Measurements from ENCODE around the gene RHBDL3. TPM values are rescaled to one million over a fixed set of nuclear protein-coding genes. Genes with fewer than 3 reads are reported as not detected.

Gene RHBDL3
- total RNA-seq, 1 experiment from 2014 or later = not detected

DNA sequence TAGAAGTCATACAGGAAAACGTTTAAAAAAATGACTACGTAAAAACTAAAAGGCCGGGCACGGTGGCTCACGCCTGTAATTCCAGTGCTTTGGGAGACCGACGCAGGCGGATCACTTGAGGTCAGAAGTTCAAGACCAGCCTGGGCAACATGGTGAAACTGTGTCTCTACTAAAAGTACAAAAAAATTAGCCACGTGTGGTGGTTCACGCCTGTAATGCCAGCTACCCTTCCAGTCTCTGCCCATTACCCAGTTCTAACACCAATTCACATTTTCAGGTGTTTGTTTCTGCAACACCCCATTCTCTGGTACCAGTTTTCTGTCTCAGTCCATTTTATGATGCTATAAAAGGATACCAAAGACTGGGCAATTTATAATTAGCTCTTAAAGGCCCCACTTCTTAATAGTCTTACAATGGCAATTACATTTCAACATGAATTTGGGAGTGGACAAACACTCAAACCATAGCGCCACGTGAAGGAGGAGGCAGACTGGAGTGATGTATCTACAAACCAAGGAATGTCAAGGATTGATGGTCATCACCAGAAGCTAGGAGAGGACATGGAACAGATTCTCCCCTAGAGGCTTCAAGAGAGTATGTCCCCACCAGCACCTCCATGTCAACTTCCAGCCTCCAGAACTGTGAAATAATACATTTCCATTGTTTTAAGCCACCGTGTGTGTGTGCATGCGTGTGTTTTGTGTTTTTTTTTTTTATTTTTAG is 77.1 kb downstream of the RHBDL3 start:
- no peaks in the 10 kb centered on the region for H3K27me3 Mint-ChIP-seq (ENCODE audit: insufficient read depth, unreplicated experiment)
- CTCF ChIA-PET = interaction anchor here (0.7 to 1.5 kb wide), 3 partner anchors 89 to 1438 kb away, joined by 3 to 4 read pairs (median 3); no protein-coding TSS in a partner anchor
- H3K9me3 Mint-ChIP-seq (ENCODE audit: unreplicated experiment) = no peaks in the 10 kb centered on the region
- DNase-seq (ENCODE audit: unreplicated experiment) = no peak
- peak overlapping the region; percentile 93 for H3K27ac Mint-ChIP-seq (ENCODE audit: low read depth, unreplicated experiment)
- TF ChIP-seq, protein P1, sequence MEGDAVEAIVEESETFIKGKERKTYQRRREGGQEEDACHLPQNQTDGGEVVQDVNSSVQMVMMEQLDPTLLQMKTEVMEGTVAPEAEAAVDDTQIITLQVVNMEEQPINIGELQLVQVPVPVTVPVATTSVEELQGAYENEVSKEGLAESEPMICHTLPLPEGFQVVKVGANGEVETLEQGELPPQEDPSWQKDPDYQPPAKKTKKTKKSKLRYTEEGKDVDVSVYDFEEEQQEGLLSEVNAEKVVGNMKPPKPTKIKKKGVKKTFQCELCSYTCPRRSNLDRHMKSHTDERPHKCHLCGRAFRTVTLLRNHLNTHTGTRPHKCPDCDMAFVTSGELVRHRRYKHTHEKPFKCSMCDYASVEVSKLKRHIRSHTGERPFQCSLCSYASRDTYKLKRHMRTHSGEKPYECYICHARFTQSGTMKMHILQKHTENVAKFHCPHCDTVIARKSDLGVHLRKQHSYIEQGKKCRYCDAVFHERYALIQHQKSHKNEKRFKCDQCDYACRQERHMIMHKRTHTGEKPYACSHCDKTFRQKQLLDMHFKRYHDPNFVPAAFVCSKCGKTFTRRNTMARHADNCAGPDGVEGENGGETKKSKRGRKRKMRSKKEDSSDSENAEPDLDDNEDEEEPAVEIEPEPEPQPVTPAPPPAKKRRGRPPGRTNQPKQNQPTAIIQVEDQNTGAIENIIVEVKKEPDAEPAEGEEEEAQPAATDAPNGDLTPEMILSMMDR (IDR thresholded peaks at IDR 0.05; ENCODE audit: unreplicated experiment) = no peak
- H3K4me3 Mint-ChIP-seq (ENCODE audit: unreplicated experiment) = peak overlapping the region; percentile 98
- intact Hi-C loops (cut with micrococcal nuclease) = no loop called here
- H3K36me3 Mint-ChIP-seq (ENCODE audit: insufficient read depth, unreplicated experiment) = peaks cover 27% of the 10 kb centered on the region
- POLR2A ChIA-PET = interaction anchor here (0.8 to 3.6 kb wide), 6 partner anchors 9 to 819 kb away, joined by 3 to 56 read pairs (median 6); partner anchors contain the start of genes PSMD11, UTP6 and ZNF207
- BruUV-seq (replicated peaks) = no TSS peak
- peaks cover 10% of the 10 kb centered on the region for H3K4me1 Mint-ChIP-seq (ENCODE audit: insufficient read depth, unreplicated experiment)

DNA sequence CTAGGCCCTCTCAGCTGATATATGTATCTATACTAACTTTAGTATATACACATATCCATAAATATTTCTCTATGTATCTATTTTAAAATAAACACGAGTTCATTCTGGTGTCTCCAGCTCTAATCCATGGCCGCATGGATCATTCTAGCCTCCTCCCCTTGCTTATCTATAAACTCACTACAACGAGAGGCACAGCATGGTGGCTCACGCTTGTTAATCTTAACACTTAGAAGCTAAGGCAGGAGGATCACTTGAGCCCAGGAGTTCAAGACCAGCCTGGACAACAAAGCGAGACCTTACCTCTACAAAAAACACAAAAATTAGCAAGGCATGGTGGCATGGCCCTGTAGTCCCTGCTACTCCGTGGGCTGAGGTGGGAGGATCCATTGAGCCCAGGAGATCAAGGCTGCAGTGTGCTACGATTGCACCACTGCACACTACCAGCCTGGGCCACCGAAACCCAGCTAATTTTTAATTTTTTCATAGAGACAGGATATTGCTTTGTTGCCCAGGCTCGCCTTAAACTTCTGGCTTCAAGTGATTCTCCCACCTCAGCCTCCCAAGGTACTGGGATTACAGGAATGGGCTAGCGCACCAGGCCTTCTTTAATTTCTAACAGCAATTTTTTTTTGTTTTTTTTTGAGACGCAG is 80.4 kb downstream of the RHBDL3 start:
- POLR2A ChIA-PET = no interaction called here
- Mint-ChIP-seq H3K4me3 (ENCODE audit: unreplicated experiment) (no peak overlapping the region), H3K36me3 (ENCODE audit: insufficient read depth, unreplicated experiment) (peaks cover 14% of the 10 kb centered on the region), H3K27ac (ENCODE audit: low read depth, unreplicated experiment) (no peak overlapping the region), H3K4me1 (ENCODE audit: insufficient read depth, unreplicated experiment) (peaks cover 9% of the 10 kb centered on the region), H3K9me3 (ENCODE audit: unreplicated experiment) (no peaks in the 10 kb centered on the region), H3K27me3 (ENCODE audit: insufficient read depth, unreplicated experiment) (no peaks in the 10 kb centered on the region)
- CTCF ChIA-PET = interaction anchor here (0.6 to 0.7 kb wide), 2 partner anchors 13 to 117 kb away, joined by 3 read pairs; no protein-coding TSS in a partner anchor
- no TSS peak for BruUV-seq (replicated peaks)
- intact Hi-C loops (cut with micrococcal nuclease) = no loop called here
- DNase-seq (ENCODE audit: unreplicated experiment) = no peak
- TF ChIP-seq, protein P1 (IDR thresholded peaks at IDR 0.05; ENCODE audit: unreplicated experiment) = no peak

DNA sequence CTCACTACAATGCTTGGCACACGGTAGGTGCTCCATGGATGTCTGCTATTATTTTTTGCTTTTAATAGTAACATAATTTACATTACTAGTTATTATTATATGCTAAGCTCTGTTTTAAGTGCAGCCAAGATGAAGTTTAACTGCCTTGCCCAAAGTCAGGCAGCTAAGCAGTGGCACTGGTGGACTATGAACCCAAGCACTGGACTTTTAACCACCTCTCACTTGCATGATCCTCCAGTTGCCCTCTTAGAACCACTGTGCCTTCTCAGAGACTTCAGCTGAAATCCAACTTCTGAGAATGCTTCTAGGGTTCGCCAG is 82.8 kb downstream of the RHBDL3 start:
- TF ChIP-seq, protein P1 (IDR thresholded peaks at IDR 0.05; ENCODE audit: unreplicated experiment) = no peak
- no TSS peak for BruUV-seq (replicated peaks)
- no peak overlapping the region for H3K27ac Mint-ChIP-seq (ENCODE audit: low read depth, unreplicated experiment)
- H3K9me3 Mint-ChIP-seq (ENCODE audit: unreplicated experiment) = no peaks in the 10 kb centered on the region
- ChIA-PET POLR2A (interaction anchor here (0.9 kb wide), 1 partner anchor 96 kb away, joined by 3 read pairs; the partner anchor contains the start of gene PSMD11), CTCF (no interaction called here)
- no peak overlapping the region for H3K4me3 Mint-ChIP-seq (ENCODE audit: unreplicated experiment)
- intact Hi-C loops (cut with micrococcal nuclease) = no loop called here
- H3K36me3 Mint-ChIP-seq (ENCODE audit: insufficient read depth, unreplicated experiment) = peaks cover 33% of the 10 kb centered on the region
- DNase-seq (ENCODE audit: unreplicated experiment) = no peak
- H3K27me3 Mint-ChIP-seq (ENCODE audit: insufficient read depth, unreplicated experiment) = no peaks in the 10 kb centered on the region
- peaks cover 4% of the 10 kb centered on the region for H3K4me1 Mint-ChIP-seq (ENCODE audit: insufficient read depth, unreplicated experiment)

DNA sequence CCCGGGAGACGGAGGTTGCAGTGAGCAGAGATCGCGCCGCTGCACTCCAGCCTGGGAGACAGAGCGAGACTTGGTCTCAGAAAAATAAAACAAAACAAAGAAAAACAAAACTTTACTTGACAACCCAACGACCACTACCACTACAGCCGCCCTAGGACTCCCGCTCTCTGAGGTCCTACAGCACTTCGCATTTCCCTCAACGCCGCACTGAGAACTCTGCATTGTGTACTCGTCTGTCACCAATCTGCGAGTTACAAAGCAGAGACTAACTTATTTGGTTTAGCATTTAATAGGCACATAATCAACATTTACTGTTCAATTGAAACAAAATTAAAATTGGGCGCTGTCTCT is 83.8 kb downstream of the RHBDL3 start:
- no peak for DNase-seq (ENCODE audit: unreplicated experiment)
- peaks cover 43% of the 10 kb centered on the region for H3K36me3 Mint-ChIP-seq (ENCODE audit: insufficient read depth, unreplicated experiment)
- H3K27ac Mint-ChIP-seq (ENCODE audit: low read depth, unreplicated experiment) = peak overlapping the region; percentile 100
- ChIA-PET POLR2A (interaction anchor here (0.6 to 3.3 kb wide), 6 partner anchors 9 to 417 kb away, joined by 3 to 56 read pairs (median 10); partner anchors contain the start of genes C17orf75 and PSMD11), CTCF (interaction anchor here (0.7 kb wide), 1 partner anchor 16 kb away, joined by 3 read pairs; no protein-coding TSS in a partner anchor)
- TSS peak; percentile 90 for BruUV-seq (replicated peaks)
- peak overlapping the region; percentile 99 for H3K4me3 Mint-ChIP-seq (ENCODE audit: unreplicated experiment)
- H3K4me1 Mint-ChIP-seq (ENCODE audit: insufficient read depth, unreplicated experiment) = peaks cover 8% of the 10 kb centered on the region
- intact Hi-C loops (cut with micrococcal nuclease) = no loop called here
- H3K27me3 Mint-ChIP-seq (ENCODE audit: insufficient read depth, unreplicated experiment) = no peaks in the 10 kb centered on the region
- TF ChIP-seq, protein P1 (IDR thresholded peaks at IDR 0.05; ENCODE audit: unreplicated experiment) = no peak
- no peaks in the 10 kb centered on the region for H3K9me3 Mint-ChIP-seq (ENCODE audit: unreplicated experiment)
